Panc1 (cell line): ENCODE measurements around the gene UTRN.

Source experiments
- POLR2AphosphoS5 ChIP-seq: IDR thresholded peaks from 2 replicates; pipeline ENCODE4 v1.6.1; 2012; ENCODE audit warnings: mild to moderate bottlenecking, low read depth, low read length, moderate library complexity
- TCF7L2 ChIP-seq: IDR thresholded peaks from 2 replicates; pipeline ENCODE4 v1.6.1; 2011; ENCODE audit warnings: mild to moderate bottlenecking, low read depth, low read length, inconsistent platforms
- TF ChIP-seq, protein P1 (sequence below): fragments of 450-650 bp; IDR thresholded peaks from 2 replicates; pipeline ENCODE4 v1.5.1; 2017; ENCODE audit warnings: mild to moderate bottlenecking

GRCh38 chr6:144248003-144248402 is 37.1 kb upstream of the UTRN start:
- TF ChIP-seq, protein P1, sequence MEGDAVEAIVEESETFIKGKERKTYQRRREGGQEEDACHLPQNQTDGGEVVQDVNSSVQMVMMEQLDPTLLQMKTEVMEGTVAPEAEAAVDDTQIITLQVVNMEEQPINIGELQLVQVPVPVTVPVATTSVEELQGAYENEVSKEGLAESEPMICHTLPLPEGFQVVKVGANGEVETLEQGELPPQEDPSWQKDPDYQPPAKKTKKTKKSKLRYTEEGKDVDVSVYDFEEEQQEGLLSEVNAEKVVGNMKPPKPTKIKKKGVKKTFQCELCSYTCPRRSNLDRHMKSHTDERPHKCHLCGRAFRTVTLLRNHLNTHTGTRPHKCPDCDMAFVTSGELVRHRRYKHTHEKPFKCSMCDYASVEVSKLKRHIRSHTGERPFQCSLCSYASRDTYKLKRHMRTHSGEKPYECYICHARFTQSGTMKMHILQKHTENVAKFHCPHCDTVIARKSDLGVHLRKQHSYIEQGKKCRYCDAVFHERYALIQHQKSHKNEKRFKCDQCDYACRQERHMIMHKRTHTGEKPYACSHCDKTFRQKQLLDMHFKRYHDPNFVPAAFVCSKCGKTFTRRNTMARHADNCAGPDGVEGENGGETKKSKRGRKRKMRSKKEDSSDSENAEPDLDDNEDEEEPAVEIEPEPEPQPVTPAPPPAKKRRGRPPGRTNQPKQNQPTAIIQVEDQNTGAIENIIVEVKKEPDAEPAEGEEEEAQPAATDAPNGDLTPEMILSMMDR: no peak
- no peak for TF ChIP-seq POLR2AphosphoS5
- TF ChIP-seq TCF7L2: no peak
